ENCODE data around the gene SLC4A3. TPM values are rescaled to one million over a fixed set of nuclear protein-coding genes. Genes with fewer than 3 reads are reported as not detected.

Gene SLC4A3
- total RNA-seq, 2 experiments from 2014 or later = 0.16 to 0.20 TPM

- Histone ChIP-seq H3K27ac (ENCODE audit: low read depth in 1 of 2, low read length in 2 of 2) (no peak overlapping the region), H3K4me3 (ENCODE audit: low read length) (no peak overlapping the region), H3K36me3 (ENCODE audit: insufficient read depth, low read length) (no peaks in the 10 kb centered on the region), H3K9me3 (ENCODE audit: control insufficient read depth in 1 of 2, insufficient read depth in 1 of 2, low read length in 2 of 2) (no peaks in the 10 kb centered on the region), H3K4me1 (ENCODE audit: insufficient read depth, low read length) (peaks cover 3% of the 10 kb centered on the region), H3K27me3 (ENCODE audit: control insufficient read depth in 1 of 2, insufficient read depth in 2 of 2, low read length in 2 of 2) (peaks cover 8 to 9% of the 10 kb centered on the region in 2 experiments)
- ATAC-seq (ENCODE audit: poor library complexity) (no peak), DNase-seq (no peak)
- ChIA-PET CTCF (no interaction called here), POLR2A (interaction anchor here (0.6 kb wide), 1 partner anchor 257 kb away, joined by 3 read pairs; no protein-coding TSS in a partner anchor)
- no peak overlapping the region for H3K4me3 Mint-ChIP-seq
- intact Hi-C loops (cut with DNase I, micrococcal nuclease) = no loop called here
- H3K4me1 Mint-ChIP-seq (ENCODE audit: low read depth) = peaks cover 5% of the 10 kb centered on the region
- H3K9me3 Mint-ChIP-seq = no peaks in the 10 kb centered on the region
- H3K27ac Mint-ChIP-seq = no peak overlapping the region
- TF ChIP-seq, protein P1, sequence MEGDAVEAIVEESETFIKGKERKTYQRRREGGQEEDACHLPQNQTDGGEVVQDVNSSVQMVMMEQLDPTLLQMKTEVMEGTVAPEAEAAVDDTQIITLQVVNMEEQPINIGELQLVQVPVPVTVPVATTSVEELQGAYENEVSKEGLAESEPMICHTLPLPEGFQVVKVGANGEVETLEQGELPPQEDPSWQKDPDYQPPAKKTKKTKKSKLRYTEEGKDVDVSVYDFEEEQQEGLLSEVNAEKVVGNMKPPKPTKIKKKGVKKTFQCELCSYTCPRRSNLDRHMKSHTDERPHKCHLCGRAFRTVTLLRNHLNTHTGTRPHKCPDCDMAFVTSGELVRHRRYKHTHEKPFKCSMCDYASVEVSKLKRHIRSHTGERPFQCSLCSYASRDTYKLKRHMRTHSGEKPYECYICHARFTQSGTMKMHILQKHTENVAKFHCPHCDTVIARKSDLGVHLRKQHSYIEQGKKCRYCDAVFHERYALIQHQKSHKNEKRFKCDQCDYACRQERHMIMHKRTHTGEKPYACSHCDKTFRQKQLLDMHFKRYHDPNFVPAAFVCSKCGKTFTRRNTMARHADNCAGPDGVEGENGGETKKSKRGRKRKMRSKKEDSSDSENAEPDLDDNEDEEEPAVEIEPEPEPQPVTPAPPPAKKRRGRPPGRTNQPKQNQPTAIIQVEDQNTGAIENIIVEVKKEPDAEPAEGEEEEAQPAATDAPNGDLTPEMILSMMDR (IDR thresholded peaks at IDR 0.05) = no peak
- peaks cover 28% of the 10 kb centered on the region for H3K27me3 Mint-ChIP-seq
- H3K36me3 Mint-ChIP-seq (ENCODE audit: low read depth) = no peaks in the 10 kb centered on the region
Observed at GRCh38 chr2:219622472-219622871, 5.0 kb upstream of the SLC4A3 start.

DNA sequence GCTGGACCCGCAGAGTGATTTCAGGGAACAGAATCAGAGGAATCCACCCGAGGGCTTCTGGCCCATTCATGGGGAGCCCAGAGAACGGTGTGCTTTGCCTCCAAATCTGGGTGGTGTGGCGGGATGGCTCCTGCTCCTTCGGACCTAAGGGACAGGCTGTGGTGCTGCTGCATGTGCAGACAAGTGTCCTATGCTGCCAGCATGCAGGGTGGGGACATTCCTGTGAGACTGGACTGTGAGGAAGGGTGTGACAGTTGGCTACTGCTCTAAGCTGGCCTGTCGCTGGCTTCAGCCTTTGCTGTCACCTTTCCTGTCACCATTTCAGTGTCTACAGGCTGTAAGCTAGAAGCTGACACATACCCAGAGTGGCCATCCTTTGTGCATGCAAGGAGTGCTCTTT, 2.9 kb upstream of the SLC4A3 start:
- H3K36me3 ChIP-seq (ENCODE audit: insufficient read depth, low read length) = no peaks in the 10 kb centered on the region
- Mint-ChIP-seq H3K4me1 (ENCODE audit: low read depth) (peaks cover 5% of the 10 kb centered on the region), H3K36me3 (ENCODE audit: low read depth) (no peaks in the 10 kb centered on the region), H3K27ac (no peak overlapping the region), H3K4me3 (no peak overlapping the region), H3K9me3 (no peaks in the 10 kb centered on the region), H3K27me3 (peaks cover 38% of the 10 kb centered on the region)
- CTCF ChIA-PET = no interaction called here
- TF ChIP-seq, protein P1 (IDR thresholded peaks at IDR 0.05) = no peak
- H3K9me3 ChIP-seq (ENCODE audit: control insufficient read depth in 1 of 2, insufficient read depth in 1 of 2, low read length in 2 of 2) = peaks cover 0 to 10% of the 10 kb centered on the region in 2 experiments
- no peak overlapping the region for H3K27ac ChIP-seq (ENCODE audit: low read depth in 1 of 2, low read length in 2 of 2)
- POLR2A ChIA-PET = no interaction called here
- DNase-seq = peak in 1 of 14 experiments; percentile 28
- ATAC-seq (ENCODE audit: poor library complexity) = no peak
- H3K4me3 ChIP-seq (ENCODE audit: low read length) = no peak overlapping the region
- intact Hi-C loops (cut with DNase I, micrococcal nuclease) = no loop called here
- H3K27me3 ChIP-seq (ENCODE audit: control insufficient read depth in 1 of 2, insufficient read depth in 2 of 2, low read length in 2 of 2) = peaks cover 19 to 28% of the 10 kb centered on the region in 2 experiments
- peaks cover 9% of the 10 kb centered on the region for H3K4me1 ChIP-seq (ENCODE audit: insufficient read depth, low read length)

DNA sequence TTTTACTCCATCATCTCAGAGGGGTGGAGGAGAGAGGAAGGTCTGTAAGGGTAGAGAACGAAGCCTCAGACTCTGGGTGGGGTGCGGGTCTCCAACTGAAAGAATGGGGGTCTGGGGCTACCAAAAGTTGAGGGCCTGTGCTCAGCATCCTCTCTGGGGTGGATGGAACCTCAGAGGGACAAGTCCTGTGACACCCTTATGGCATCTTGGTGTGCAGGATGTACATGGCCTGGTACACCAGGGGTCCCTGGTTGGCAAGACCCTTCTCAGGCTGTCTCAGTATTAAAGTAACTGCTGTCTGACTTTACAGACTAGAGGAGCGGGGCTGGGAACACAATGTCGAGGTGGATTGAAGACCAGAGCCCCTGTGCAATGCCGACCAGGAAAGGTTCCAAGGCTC, 2.3 kb upstream of the SLC4A3 start:
- intact Hi-C loops (cut with DNase I, micrococcal nuclease) = no loop called here
- H3K27me3 ChIP-seq (ENCODE audit: control insufficient read depth in 1 of 2, insufficient read depth in 2 of 2, low read length in 2 of 2) = peaks cover 19 to 29% of the 10 kb centered on the region in 2 experiments
- Mint-ChIP-seq H3K4me1 (ENCODE audit: low read depth) (peaks cover 5% of the 10 kb centered on the region), H3K4me3 (peak overlapping the region; percentile 58), H3K36me3 (ENCODE audit: low read depth) (no peaks in the 10 kb centered on the region), H3K9me3 (no peaks in the 10 kb centered on the region), H3K27me3 (peaks cover 38% of the 10 kb centered on the region), H3K27ac (no peak overlapping the region)
- ATAC-seq (ENCODE audit: poor library complexity) = no peak
- H3K9me3 ChIP-seq (ENCODE audit: control insufficient read depth in 1 of 2, insufficient read depth in 1 of 2, low read length in 2 of 2) = peaks cover 0 to 10% of the 10 kb centered on the region in 2 experiments
- no peak overlapping the region for H3K27ac ChIP-seq (ENCODE audit: low read depth in 1 of 2, low read length in 2 of 2)
- H3K4me1 ChIP-seq (ENCODE audit: insufficient read depth, low read length) = peaks cover 9% of the 10 kb centered on the region
- no peak for DNase-seq
- no peaks in the 10 kb centered on the region for H3K36me3 ChIP-seq (ENCODE audit: insufficient read depth, low read length)
- ChIA-PET POLR2A (no interaction called here), CTCF (no interaction called here)
- TF ChIP-seq, protein P1 (IDR thresholded peaks at IDR 0.05) = no peak
- H3K4me3 ChIP-seq (ENCODE audit: low read length) = no peak overlapping the region

Measured in CD4-positive, alpha-beta T cell (primary cell).